ENCODE data around the gene METTL9. TPM values are rescaled to one million over a fixed set of nuclear protein-coding genes. Genes with fewer than 3 reads are reported as not detected.

The METTL9 gene
- total and polyA plus RNA-seq, 2 donors (not counting 1 experiment from before 2014, with no cell fraction given) = 124 to 163 TPM

- H2AFZ ChIP-seq (ENCODE audit: low read length) = no peak overlapping the region
- H3K79me2 ChIP-seq (ENCODE audit: control insufficient read depth, insufficient read depth, low read length) = peaks cover 6% of the 10 kb centered on the region
- H3K4me2 ChIP-seq (ENCODE audit: extremely low read depth, insufficient read depth, low read length) = no peak overlapping the region
- no peak overlapping the region for H3K9ac ChIP-seq (ENCODE audit: insufficient read depth, low read length)
- H3K4me3 ChIP-seq (replicated peaks in 1 of 4; ENCODE audit: control extremely low read depth in 1 of 4, insufficient read depth in 1 of 4, low read depth in 3 of 4, low read length in 4 of 4) = no peak overlapping the region
- H3K36me3 ChIP-seq (ENCODE audit: control insufficient read depth, insufficient read depth, low read length) = peaks cover 5% of the 10 kb centered on the region
- H3K27ac ChIP-seq (ENCODE audit: insufficient read depth, low read length) = no peak overlapping the region
- H3K4me1 ChIP-seq (ENCODE audit: control insufficient read depth, extremely low read depth, insufficient read depth, low read length) = no peaks in the 10 kb centered on the region
- no peaks in the 10 kb centered on the region for H3K9me3 ChIP-seq (ENCODE audit: control insufficient read depth, insufficient read depth, low read depth, low read length)
- no peaks in the 10 kb centered on the region for H3K27me3 ChIP-seq (ENCODE audit: control insufficient read depth, insufficient read depth, low read length)
- TF ChIP-seq CTCF (conservative IDR thresholded peaks at IDR 0.05 in 1 of 2, IDR thresholded peaks at IDR 0.05 in 1 of 2; ENCODE audit: low read depth in 1 of 2, low read length in 2 of 2) (no peak), EZH2 (IDR thresholded peaks at IDR 0.05; ENCODE audit: low read length, missing control alignments) (no peak)
- DNase-seq (ENCODE audit: low read depth in 2 of 2) = no peak
- H4K20me1 ChIP-seq (ENCODE audit: control insufficient read depth, extremely low read depth, insufficient read depth, low read length) = no peaks in the 10 kb centered on the region
These were observed 52.1 kb downstream of the METTL9 start for GRCh38 chr16:21651515-21651914.

- H3K9me3 ChIP-seq (ENCODE audit: control insufficient read depth, insufficient read depth, low read depth, low read length) = no peaks in the 10 kb centered on the region
- DNase-seq (ENCODE audit: low read depth in 2 of 2) = no peak
- no peak within 1 kb of the TSS for H2AFZ ChIP-seq (ENCODE audit: low read length)
- H3K36me3 ChIP-seq (ENCODE audit: control insufficient read depth, insufficient read depth, low read length) = peaks cover 5% of the 10 kb centered on the region
- TF ChIP-seq CTCF (conservative IDR thresholded peaks at IDR 0.05 in 1 of 2, IDR thresholded peaks at IDR 0.05 in 1 of 2; ENCODE audit: low read depth in 1 of 2, low read length in 2 of 2) (no peak), EZH2 (IDR thresholded peaks at IDR 0.05; ENCODE audit: low read length, missing control alignments) (no peak)
- H3K9ac ChIP-seq (ENCODE audit: insufficient read depth, low read length) = no peak within 1 kb of the TSS
- H3K79me2 ChIP-seq (ENCODE audit: control insufficient read depth, insufficient read depth, low read length) = peaks cover 2% of the 10 kb centered on the region
- no peaks in the 10 kb centered on the region for H3K4me1 ChIP-seq (ENCODE audit: control insufficient read depth, extremely low read depth, insufficient read depth, low read length)
- H3K4me2 ChIP-seq (ENCODE audit: extremely low read depth, insufficient read depth, low read length) = no peak within 1 kb of the TSS
- H3K27ac ChIP-seq (ENCODE audit: insufficient read depth, low read length) = no peak within 1 kb of the TSS
- no peaks in the 10 kb centered on the region for H3K27me3 ChIP-seq (ENCODE audit: control insufficient read depth, insufficient read depth, low read length)
- no peaks in the 10 kb centered on the region for H4K20me1 ChIP-seq (ENCODE audit: control insufficient read depth, extremely low read depth, insufficient read depth, low read length)
- H3K4me3 ChIP-seq (replicated peaks in 1 of 4; ENCODE audit: control extremely low read depth in 1 of 4, insufficient read depth in 1 of 4, low read depth in 3 of 4, low read length in 4 of 4) = no peak within 1 kb of the TSS
These were observed 53.1 kb downstream of the METTL9 start, which contains the start of gene IGSF6 for GRCh38 chr16:21652453-21652852. Gene IGSF6, minus strand, starts transcription at chr16:21652608. Its CDS starts 10 bp downstream, at chr16:21652598.

- Histone ChIP-seq H4K20me1 (ENCODE audit: control insufficient read depth, extremely low read depth, insufficient read depth, low read length) (no peaks in the 10 kb centered on the region), H3K4me3 (replicated peaks in 1 of 4; ENCODE audit: control extremely low read depth in 1 of 4, insufficient read depth in 1 of 4, low read depth in 3 of 4, low read length in 4 of 4) (no peak overlapping the region), H3K4me1 (ENCODE audit: control insufficient read depth, extremely low read depth, insufficient read depth, low read length) (no peaks in the 10 kb centered on the region), H2AFZ (ENCODE audit: low read length) (no peak overlapping the region), H3K79me2 (ENCODE audit: control insufficient read depth, insufficient read depth, low read length) (no peaks in the 10 kb centered on the region), H3K9ac (ENCODE audit: insufficient read depth, low read length) (no peak overlapping the region), H3K9me3 (ENCODE audit: control insufficient read depth, insufficient read depth, low read depth, low read length) (no peaks in the 10 kb centered on the region), H3K36me3 (ENCODE audit: control insufficient read depth, insufficient read depth, low read length) (peaks cover 3% of the 10 kb centered on the region), H3K4me2 (ENCODE audit: extremely low read depth, insufficient read depth, low read length) (no peak overlapping the region), H3K27ac (ENCODE audit: insufficient read depth, low read length) (no peak overlapping the region), H3K27me3 (ENCODE audit: control insufficient read depth, insufficient read depth, low read length) (no peaks in the 10 kb centered on the region)
- TF ChIP-seq EZH2 (IDR thresholded peaks at IDR 0.05; ENCODE audit: low read length, missing control alignments) = no peak
- TF ChIP-seq CTCF (conservative IDR thresholded peaks at IDR 0.05 in 1 of 2, IDR thresholded peaks at IDR 0.05 in 1 of 2; ENCODE audit: low read depth in 1 of 2, low read length in 2 of 2) = no peak
- DNase-seq (ENCODE audit: low read depth in 2 of 2) = no peak
These were observed 54.2 kb downstream of the METTL9 start for GRCh38 chr16:21653571-21653970.

Data from fibroblast of lung (primary cell).